ENCODE results near the gene VWA3B.

DNA sequence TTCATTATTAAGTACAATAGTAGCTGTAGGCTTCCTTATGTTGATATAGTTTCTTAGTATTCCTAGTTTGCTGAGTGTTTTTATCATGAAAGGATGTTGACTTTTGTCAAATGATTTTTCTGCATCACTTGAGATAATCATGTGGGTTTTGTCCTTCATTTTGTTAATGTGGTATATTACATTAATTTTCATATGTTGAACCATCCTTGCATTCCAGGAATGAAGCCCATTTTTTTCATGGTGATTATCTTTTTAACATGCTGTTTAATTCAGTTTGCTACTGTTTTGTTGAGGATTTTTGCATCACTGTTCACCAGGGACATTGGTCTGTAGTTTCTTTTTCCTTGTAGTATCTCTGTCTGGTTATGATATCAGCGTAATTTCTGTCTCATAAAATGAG lies 176.4 kb downstream of the VWA3B start:
- TF ChIP-seq RAD21 (conservative IDR thresholded peaks at IDR 0.05 in 1 of 2, IDR thresholded peaks at IDR 0.05 in 1 of 2) (no peak), USF2 (IDR thresholded peaks at IDR 0.05) (no peak), MAX (IDR thresholded peaks at IDR 0.05) (no peak), HMGXB4 (CRISPR knock-in tag; IDR thresholded peaks at IDR 0.05; ENCODE audit: borderline replicate concordance) (no peak), ELK1 (IDR thresholded peaks at IDR 0.05; ENCODE audit: low read depth, low read length) (no peak), BHLHE40 (IDR thresholded peaks at IDR 0.05; ENCODE audit: low read depth, low read length) (no peak), ESRRA (IDR thresholded peaks at IDR 0.05; ENCODE audit: borderline replicate concordance, low read length) (no peak)
- TF ChIP-seq, protein P1, sequence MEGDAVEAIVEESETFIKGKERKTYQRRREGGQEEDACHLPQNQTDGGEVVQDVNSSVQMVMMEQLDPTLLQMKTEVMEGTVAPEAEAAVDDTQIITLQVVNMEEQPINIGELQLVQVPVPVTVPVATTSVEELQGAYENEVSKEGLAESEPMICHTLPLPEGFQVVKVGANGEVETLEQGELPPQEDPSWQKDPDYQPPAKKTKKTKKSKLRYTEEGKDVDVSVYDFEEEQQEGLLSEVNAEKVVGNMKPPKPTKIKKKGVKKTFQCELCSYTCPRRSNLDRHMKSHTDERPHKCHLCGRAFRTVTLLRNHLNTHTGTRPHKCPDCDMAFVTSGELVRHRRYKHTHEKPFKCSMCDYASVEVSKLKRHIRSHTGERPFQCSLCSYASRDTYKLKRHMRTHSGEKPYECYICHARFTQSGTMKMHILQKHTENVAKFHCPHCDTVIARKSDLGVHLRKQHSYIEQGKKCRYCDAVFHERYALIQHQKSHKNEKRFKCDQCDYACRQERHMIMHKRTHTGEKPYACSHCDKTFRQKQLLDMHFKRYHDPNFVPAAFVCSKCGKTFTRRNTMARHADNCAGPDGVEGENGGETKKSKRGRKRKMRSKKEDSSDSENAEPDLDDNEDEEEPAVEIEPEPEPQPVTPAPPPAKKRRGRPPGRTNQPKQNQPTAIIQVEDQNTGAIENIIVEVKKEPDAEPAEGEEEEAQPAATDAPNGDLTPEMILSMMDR (IDR thresholded peaks at IDR 0.05) = no peak
